HepG2 (cell line): ENCODE results near the gene COPS9. TPM values are rescaled to one million over a fixed set of nuclear protein-coding genes. Genes with fewer than 3 reads are reported as not detected.

Experiments used
- BHLHE40 ChIP-seq: IDR thresholded peaks from 2 replicates; pipeline ENCODE4 v1.6.1; 2011; ENCODE audit warnings: low read length, improper control_type of control experiment
- CBX5 ChIP-seq: sonication (generic); formaldehyde crosslinking; IDR thresholded peaks from 2 replicates; pipeline ENCODE4 v1.4.0; 2020; ENCODE audit warnings: missing genetic modification reagents, borderline replicate concordance
- GATAD1 ChIP-seq: IDR thresholded peaks from 2 replicates; pipeline ENCODE4 v1.6.1; 2016; ENCODE audit warnings: missing genetic modification reagents, missing compliant biosample characterization
- HNRNPL ChIP-seq: fragments of 200-400 bp; formaldehyde crosslinking; IDR thresholded peaks from 2 replicates; pipeline ENCODE4 v1.6.1; 2017; ENCODE audit warnings: mild to moderate bottlenecking, low read depth, low read length
- KDM2A ChIP-seq: sonication (generic); formaldehyde crosslinking; IDR thresholded peaks from 2 replicates; pipeline ENCODE4 v1.4.0; 2020; ENCODE audit warnings: low read depth, missing genetic modification reagents, borderline replicate concordance
- MIER3 ChIP-seq: IDR thresholded peaks from 2 replicates; pipeline ENCODE4 v1.6.1; 2016; ENCODE audit warnings: missing compliant biosample characterization, borderline replicate concordance
- NONO ChIP-seq, 2 experiments: fragments of 450-650 bp in 1 of 2; sonication (generic) in 1 of 2; formaldehyde crosslinking in 1 of 2; IDR thresholded peaks in 1 of 2; conservative IDR thresholded peaks in 1 of 2; 2 replicates each; pipeline versions ENCODE4 v1.6.1 to v1.8.0; 2017 to 2022; ENCODE audit warnings: mild to moderate bottlenecking in 1 of 2, missing genetic modification reagents in 1 of 2, moderate library complexity in 1 of 2
- SALL1 ChIP-seq: sonication (generic); formaldehyde crosslinking; IDR thresholded peaks from 2 replicates; pipeline ENCODE4 v1.8.0; 2022; ENCODE audit warnings: mild to moderate bottlenecking, missing genetic modification reagents
- SOX6 ChIP-seq, 2 experiments: fragments of 450-650 bp in 1 of 2; sonication (generic) in 1 of 2; formaldehyde crosslinking in 1 of 2; IDR thresholded peaks; 2 replicates each; pipeline versions ENCODE4 v1.4.0 to v1.6.1; 2017 to 2020; ENCODE audit warnings: antibody characterized with exemption in 1 of 2, mild to moderate bottlenecking in 1 of 2, missing genetic modification reagents in 1 of 2
- STAG1 ChIP-seq: sonication (generic); formaldehyde crosslinking; IDR thresholded peaks from 2 replicates; pipeline ENCODE4 v1.4.0; 2020; ENCODE audit warnings: missing genetic modification reagents
- THAP11 ChIP-seq: IDR thresholded peaks from 2 replicates; pipeline ENCODE4 v1.6.1; 2016; ENCODE audit warnings: missing biosample characterization, missing genetic modification reagents
- ZBTB37 ChIP-seq: sonication (generic); formaldehyde crosslinking; IDR thresholded peaks from 2 replicates; pipeline ENCODE4 v1.4.0; 2020; ENCODE audit warnings: mild to moderate bottlenecking, missing genetic modification reagents
- ZNF235 ChIP-seq: sonication (generic); formaldehyde crosslinking; IDR thresholded peaks from 2 replicates; pipeline ENCODE4 v1.8.1; 2023; ENCODE audit warnings: mild to moderate bottlenecking, missing genetic modification reagents, borderline replicate concordance
- ZNF253 ChIP-seq: sonication (generic); formaldehyde crosslinking; IDR thresholded peaks from 2 replicates; pipeline ENCODE4 v1.8.0; 2022; ENCODE audit warnings: mild to moderate bottlenecking, missing genetic modification reagents, borderline replicate concordance
- ZNF335 ChIP-seq: sonication (generic); formaldehyde crosslinking; IDR thresholded peaks from 2 replicates; pipeline ENCODE4 v1.4.0; 2020; ENCODE audit warnings: missing genetic modification reagents
- ZNF451 ChIP-seq: sonication (generic); formaldehyde crosslinking; IDR thresholded peaks from 2 replicates; pipeline ENCODE4 v1.5.0; 2020; ENCODE audit warnings: mild to moderate bottlenecking, missing genetic modification reagents
- ZNF891 ChIP-seq: sonication (generic); formaldehyde crosslinking; IDR thresholded peaks from 2 replicates; pipeline ENCODE4 v1.5.0; 2020; ENCODE audit warnings: mild to moderate bottlenecking, missing genetic modification reagents
- polyA plus RNA-seq, 8 experiments: library from polyadenylated mRNA; depleted of rRNA in 3 of 8; stranded (reverse) in 7 of 8; unstranded in 1 of 8; fragments of >200 nt; fragmentation: Illumina TruSeq in 4 of 8; extraction: Trizol in 4 of 8; gene quantifications; 2 replicates each; pipeline versions ENCODE4 v1.2.1 to v1.2.3, GENCODE V29; 2011 to 2016; ENCODE audit warnings: low read depth in 4 of 8, missing spikeins in 1 of 8, mixed read lengths in 1 of 8; ENCODE audit not compliant: insufficient read depth in 1 of 8
- total RNA-seq, 5 experiments: library from RNA; depleted of rRNA; stranded (reverse); fragments of >200 nt; fragmentation: Illumina TruSeq; extraction: Trizol; gene quantifications; 2 replicates each; pipeline ENCODE4 v1.2.3, GENCODE V29; 2016; ENCODE audit warnings: low read depth in 1 of 5
- TF ChIP-seq, protein P1 (sequence below), 2 experiments: sonication (generic) in 1 of 2; formaldehyde crosslinking in 1 of 2; IDR thresholded peaks; 2 replicates each; pipeline versions ENCODE4 v1.4.0 to v1.6.1; 2018 to 2020; ENCODE audit warnings: missing genetic modification reagents in 2 of 2, borderline replicate concordance in 1 of 2, low read depth in 1 of 2, mild to moderate bottlenecking in 1 of 2, missing biosample characterization in 1 of 2
- TF ChIP-seq, protein P2 (sequence below): sonication (generic); formaldehyde crosslinking; IDR thresholded peaks from 2 replicates; pipeline ENCODE4 v1.4.0; 2020; ENCODE audit warnings: missing genetic modification reagents, borderline replicate concordance
- TF ChIP-seq, protein P3 (sequence below): sonication (generic); formaldehyde crosslinking; IDR thresholded peaks from 2 replicates; pipeline ENCODE4 v1.5.0; 2020; ENCODE audit warnings: mild to moderate bottlenecking, missing genetic modification reagents

Gene COPS9
- total and polyA plus RNA-seq, 2 of the 13 experiments (the other 11 are each of a cell fraction or from before 2014, with no cell fraction given): 180 to 247 TPM

- TF ChIP-seq THAP11 (CRISPR knock-in tag) (0 out of 2 replicates have a peak, but pooled peaks have one; percentile 13), ZNF235 (CRISPR knock-in tag) (peak; percentile 90), SALL1 (CRISPR knock-in tag) (peak; percentile 60; the same call in 1 of the 2 replicates), HNRNPL (peak; percentile 71; the same call in 1 of the 2 replicates), SOX6 (IDR thresholded peaks at IDR 0.05) (no peak), SOX6 (CRISPR knock-in tag; IDR thresholded peaks at IDR 0.05) (peak; percentile 33; the same call in 1 of the 2 replicates), NONO (IDR thresholded peaks at IDR 0.05) (no peak), NONO (CRISPR knock-in tag; conservative IDR thresholded peaks at IDR 0.05) (0 out of 2 replicates have a peak, but pooled peaks have one; percentile 37), ZNF335 (CRISPR knock-in tag) (0 out of 2 replicates have a peak, but pooled peaks have one; percentile 43), ZNF253 (CRISPR knock-in tag) (no peak), GATAD1 (peak; percentile 43; the same call in 1 of the 2 replicates), STAG1 (CRISPR knock-in tag) (peak; percentile 96), ZBTB37 (CRISPR knock-in tag) (0 out of 2 replicates have a peak, but pooled peaks have one; percentile 21), ZNF891 (CRISPR knock-in tag) (peak; percentile 60), CBX5 (CRISPR knock-in tag) (no peak), MIER3 (CRISPR knock-in tag) (peak; percentile 39; the same call in 1 of the 2 replicates), ZNF451 (CRISPR knock-in tag) (0 out of 2 replicates have a peak, but pooled peaks have one; percentile 57), KDM2A (CRISPR knock-in tag) (peak; percentile 58; the same call in 1 of the 2 replicates), BHLHE40 (0 out of 2 replicates have a peak, but pooled peaks have one; percentile 18)
- TF ChIP-seq, protein P1, sequence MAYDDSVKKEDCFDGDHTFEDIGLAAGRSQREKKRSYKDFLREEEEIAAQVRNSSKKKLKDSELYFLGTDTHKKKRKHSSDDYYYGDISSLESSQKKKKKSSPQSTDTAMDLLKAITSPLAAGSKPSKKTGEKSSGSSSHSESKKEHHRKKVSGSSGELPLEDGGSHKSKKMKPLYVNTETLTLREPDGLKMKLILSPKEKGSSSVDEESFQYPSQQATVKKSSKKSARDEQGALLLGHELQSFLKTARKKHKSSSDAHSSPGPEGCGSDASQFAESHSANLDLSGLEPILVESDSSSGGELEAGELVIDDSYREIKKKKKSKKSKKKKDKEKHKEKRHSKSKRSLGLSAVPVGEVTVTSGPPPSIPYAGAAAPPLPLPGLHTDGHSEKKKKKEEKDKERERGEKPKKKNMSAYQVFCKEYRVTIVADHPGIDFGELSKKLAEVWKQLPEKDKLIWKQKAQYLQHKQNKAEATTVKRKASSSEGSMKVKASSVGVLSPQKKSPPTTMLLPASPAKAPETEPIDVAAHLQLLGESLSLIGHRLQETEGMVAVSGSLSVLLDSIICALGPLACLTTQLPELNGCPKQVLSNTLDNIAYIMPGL (CRISPR knock-in tag; IDR thresholded peaks at IDR 0.05; ENCODE audit: borderline replicate concordance in 1 of 2, low read depth in 1 of 2): 0 out of 4 replicates have a peak, but pooled peaks of 1 of the 2 experiments have one; percentile 23
- TF ChIP-seq, protein P2, sequence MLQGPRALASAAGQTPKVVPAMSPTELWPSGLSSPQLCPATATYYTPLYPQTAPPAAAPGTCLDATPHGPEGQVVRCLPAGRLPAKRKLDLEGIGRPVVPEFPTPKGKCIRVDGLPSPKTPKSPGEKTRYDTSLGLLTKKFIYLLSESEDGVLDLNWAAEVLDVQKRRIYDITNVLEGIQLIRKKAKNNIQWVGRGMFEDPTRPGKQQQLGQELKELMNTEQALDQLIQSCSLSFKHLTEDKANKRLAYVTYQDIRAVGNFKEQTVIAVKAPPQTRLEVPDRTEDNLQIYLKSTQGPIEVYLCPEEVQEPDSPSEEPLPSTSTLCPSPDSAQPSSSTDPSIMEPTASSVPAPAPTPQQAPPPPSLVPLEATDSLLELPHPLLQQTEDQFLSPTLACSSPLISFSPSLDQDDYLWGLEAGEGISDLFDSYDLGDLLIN (CRISPR knock-in tag): no peak
- TF ChIP-seq, protein P3, sequence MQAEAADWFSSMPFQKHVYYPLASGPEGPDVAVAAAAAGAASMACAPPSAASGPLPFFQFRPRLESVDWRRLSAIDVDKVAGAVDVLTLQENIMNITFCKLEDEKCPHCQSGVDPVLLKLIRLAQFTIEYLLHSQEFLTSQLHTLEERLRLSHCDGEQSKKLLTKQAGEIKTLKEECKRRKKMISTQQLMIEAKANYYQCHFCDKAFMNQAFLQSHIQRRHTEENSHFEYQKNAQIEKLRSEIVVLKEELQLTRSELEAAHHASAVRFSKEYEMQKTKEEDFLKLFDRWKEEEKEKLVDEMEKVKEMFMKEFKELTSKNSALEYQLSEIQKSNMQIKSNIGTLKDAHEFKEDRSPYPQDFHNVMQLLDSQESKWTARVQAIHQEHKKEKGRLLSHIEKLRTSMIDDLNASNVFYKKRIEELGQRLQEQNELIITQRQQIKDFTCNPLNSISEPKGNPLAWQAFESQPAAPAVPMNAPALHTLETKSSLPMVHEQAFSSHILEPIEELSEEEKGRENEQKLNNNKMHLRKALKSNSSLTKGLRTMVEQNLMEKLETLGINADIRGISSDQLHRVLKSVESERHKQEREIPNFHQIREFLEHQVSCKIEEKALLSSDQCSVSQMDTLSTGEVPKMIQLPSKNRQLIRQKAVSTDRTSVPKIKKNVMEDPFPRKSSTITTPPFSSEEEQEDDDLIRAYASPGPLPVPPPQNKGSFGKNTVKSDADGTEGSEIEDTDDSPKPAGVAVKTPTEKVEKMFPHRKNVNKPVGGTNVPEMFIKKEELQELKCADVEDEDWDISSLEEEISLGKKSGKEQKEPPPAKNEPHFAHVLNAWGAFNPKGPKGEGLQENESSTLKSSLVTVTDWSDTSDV: peak; percentile 71; the same call in 1 of the 2 replicates
Observed at GRCh38 chr2:240143801-240144648, 7.9 kb upstream of the COPS9 start (continued).
